GM12878 (cell line): ENCODE measurements around the gene PSMB8.

Experiments used
- BACH1 ChIP-seq: fragments of 450-650 bp; IDR thresholded peaks from 2 replicates; pipeline ENCODE4 v1.6.1; 2017; ENCODE audit warnings: mild to moderate bottlenecking, borderline replicate concordance
- BHLHE40 ChIP-seq, 2 experiments: fragments of 450-650 bp in 1 of 2; IDR thresholded peaks; 2 replicates each; pipeline ENCODE4 v1.6.1; 2011 to 2017; ENCODE audit warnings: low read depth in 2 of 2, borderline replicate concordance in 1 of 2, improper control_type of control experiment in 1 of 2, low read length in 1 of 2, mild to moderate bottlenecking in 1 of 2
- CHD4 ChIP-seq: fragments of 200-600 bp; sonication (generic); IDR thresholded peaks from 2 replicates; pipeline ENCODE4 v1.6.1; 2016; ENCODE audit warnings: mild to moderate bottlenecking
- EP300 ChIP-seq, 2 experiments: fragments of 150-350 bp in 1 of 2; IDR thresholded peaks; 2 replicates each; pipeline ENCODE4 v1.6.1; 2011 to 2012; ENCODE audit warnings: low read depth in 2 of 2, low read length in 2 of 2, borderline replicate concordance in 1 of 2, improper control_type of control experiment in 1 of 2, inconsistent platforms in 1 of 2; ENCODE audit not compliant: control insufficient read depth in 1 of 2
- FOXM1 ChIP-seq: IDR thresholded peaks from 2 replicates; pipeline ENCODE4 v1.6.1; 2012; ENCODE audit warnings: low read depth, mild to moderate bottlenecking, inconsistent platforms, low read length, moderate library complexity
- NRF1 ChIP-seq: conservative IDR thresholded peaks from 2 replicates; pipeline ENCODE4 v1.6.1; 2011; ENCODE audit warnings: mild to moderate bottlenecking, low read depth, low read length, improper control_type of control experiment
- RFX5 ChIP-seq: IDR thresholded peaks from 2 replicates; pipeline ENCODE4 v1.6.1; 2011; ENCODE audit warnings: low read depth, low read length, improper control_type of control experiment
- SREBF1 ChIP-seq: IDR thresholded peaks from 2 replicates; pipeline ENCODE4 v1.6.1; 2012; ENCODE audit warnings: mild to moderate bottlenecking, low read length
- STAT1 ChIP-seq: fragments of 450-650 bp; conservative IDR thresholded peaks from 2 replicates; pipeline ENCODE4 v1.6.1; 2014; ENCODE audit warnings: antibody characterized with exemption, mild to moderate bottlenecking
- ZNF24 ChIP-seq: fragments of 450-650 bp; IDR thresholded peaks from 2 replicates; pipeline ENCODE4 v1.6.1; 2017; ENCODE audit warnings: antibody characterized with exemption, mild to moderate bottlenecking
- ZNF384 ChIP-seq: IDR thresholded peaks from 2 replicates; pipeline ENCODE4 v1.6.1; 2012; ENCODE audit warnings: low read depth, mild to moderate bottlenecking, low read length, improper control_type of control experiment, borderline replicate concordance
- TF ChIP-seq, protein P1 (sequence below): IDR thresholded peaks from 2 replicates; pipeline ENCODE4 v1.6.1; 2012; ENCODE audit warnings: mild to moderate bottlenecking, low read depth, low read length
- TF ChIP-seq, protein P2 (sequence below), 3 experiments: IDR thresholded peaks in 2 of 3; conservative IDR thresholded peaks in 1 of 3; 2 replicates each; pipeline ENCODE4 v1.5.1; 2011; ENCODE audit warnings: low read depth in 3 of 3, low read length in 3 of 3, mild to moderate bottlenecking in 3 of 3, control low read depth in 2 of 3, moderate library complexity in 2 of 3, inconsistent platforms in 1 of 3, mixed read lengths in 1 of 3; ENCODE audit not compliant: control insufficient read depth in 2 of 3, insufficient read depth in 1 of 3; ENCODE audit errors: extremely low read depth in 1 of 3

DNA sequence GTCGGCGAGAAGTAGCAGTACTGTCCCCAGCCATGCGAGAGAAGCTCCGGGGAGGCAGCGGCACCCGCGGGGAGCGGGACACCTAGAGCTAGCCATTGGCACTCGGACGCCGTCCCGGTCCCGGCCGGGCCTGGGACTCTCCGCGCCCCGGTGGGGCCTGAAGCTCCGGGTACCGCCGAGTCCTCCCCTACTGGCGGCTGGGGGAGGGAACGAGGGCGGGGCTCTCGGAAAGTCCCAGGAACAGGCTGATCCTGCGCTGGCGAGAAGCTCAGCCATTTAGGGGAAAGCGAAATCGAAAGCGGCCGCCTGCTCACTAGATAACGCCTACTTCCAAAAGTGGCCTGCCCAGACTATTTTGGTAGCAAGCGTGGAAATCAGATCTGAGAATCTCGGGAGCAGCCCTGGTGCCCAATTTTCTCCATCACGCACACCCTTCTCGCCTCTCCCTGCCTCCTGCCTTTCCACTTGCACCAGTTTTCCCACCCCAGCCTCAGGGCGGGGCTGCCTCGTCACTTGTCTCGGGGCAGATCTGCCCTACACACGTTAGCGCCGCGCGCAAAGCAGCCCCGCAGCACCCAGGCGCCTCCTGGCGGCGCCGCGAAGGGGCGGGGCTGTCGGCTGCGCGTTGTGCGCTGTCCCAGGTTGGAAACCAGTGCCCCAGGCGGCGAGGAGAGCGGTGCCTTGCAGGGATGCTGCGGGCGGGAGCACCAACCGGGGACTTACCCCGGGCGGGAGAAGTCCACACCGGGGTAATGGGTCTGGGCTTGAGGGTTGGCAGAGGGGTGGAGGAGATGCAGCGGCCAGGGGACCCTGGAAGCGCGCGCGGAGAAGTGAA lies 9.9 kb upstream of the PSMB8 start, which contains the start of the genes PSMB9 and TAP1:
- TF ChIP-seq BACH1 (peak; percentile 32), FOXM1 (peak; percentile 56; the same call in 1 of the 2 replicates), BHLHE40 (IDR thresholded peaks at IDR 0.05; ENCODE audit: borderline replicate concordance in 1 of 2, low read depth in 2 of 2, low read length in 1 of 2) (peak; percentile 77 to 82), EP300 (IDR thresholded peaks at IDR 0.05; ENCODE audit: borderline replicate concordance in 1 of 2, control insufficient read depth in 1 of 2, low read depth in 2 of 2, low read length in 2 of 2) (no peak), RFX5 (peak; percentile 100), ZNF24 (0 out of 2 replicates have a peak, but pooled peaks have one; percentile 21), CHD4 (no peak), SREBF1 (no peak), ZNF384 (no peak), NRF1 (0 out of 2 replicates have a peak, but pooled peaks have one; percentile 12), STAT1 (peak; percentile 76; the same call in 1 of the 2 replicates)
- TF ChIP-seq, protein P1, sequence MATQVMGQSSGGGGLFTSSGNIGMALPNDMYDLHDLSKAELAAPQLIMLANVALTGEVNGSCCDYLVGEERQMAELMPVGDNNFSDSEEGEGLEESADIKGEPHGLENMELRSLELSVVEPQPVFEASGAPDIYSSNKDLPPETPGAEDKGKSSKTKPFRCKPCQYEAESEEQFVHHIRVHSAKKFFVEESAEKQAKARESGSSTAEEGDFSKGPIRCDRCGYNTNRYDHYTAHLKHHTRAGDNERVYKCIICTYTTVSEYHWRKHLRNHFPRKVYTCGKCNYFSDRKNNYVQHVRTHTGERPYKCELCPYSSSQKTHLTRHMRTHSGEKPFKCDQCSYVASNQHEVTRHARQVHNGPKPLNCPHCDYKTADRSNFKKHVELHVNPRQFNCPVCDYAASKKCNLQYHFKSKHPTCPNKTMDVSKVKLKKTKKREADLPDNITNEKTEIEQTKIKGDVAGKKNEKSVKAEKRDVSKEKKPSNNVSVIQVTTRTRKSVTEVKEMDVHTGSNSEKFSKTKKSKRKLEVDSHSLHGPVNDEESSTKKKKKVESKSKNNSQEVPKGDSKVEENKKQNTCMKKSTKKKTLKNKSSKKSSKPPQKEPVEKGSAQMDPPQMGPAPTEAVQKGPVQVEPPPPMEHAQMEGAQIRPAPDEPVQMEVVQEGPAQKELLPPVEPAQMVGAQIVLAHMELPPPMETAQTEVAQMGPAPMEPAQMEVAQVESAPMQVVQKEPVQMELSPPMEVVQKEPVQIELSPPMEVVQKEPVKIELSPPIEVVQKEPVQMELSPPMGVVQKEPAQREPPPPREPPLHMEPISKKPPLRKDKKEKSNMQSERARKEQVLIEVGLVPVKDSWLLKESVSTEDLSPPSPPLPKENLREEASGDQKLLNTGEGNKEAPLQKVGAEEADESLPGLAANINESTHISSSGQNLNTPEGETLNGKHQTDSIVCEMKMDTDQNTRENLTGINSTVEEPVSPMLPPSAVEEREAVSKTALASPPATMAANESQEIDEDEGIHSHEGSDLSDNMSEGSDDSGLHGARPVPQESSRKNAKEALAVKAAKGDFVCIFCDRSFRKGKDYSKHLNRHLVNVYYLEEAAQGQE, result peak; percentile 76
- TF ChIP-seq, protein P2, sequence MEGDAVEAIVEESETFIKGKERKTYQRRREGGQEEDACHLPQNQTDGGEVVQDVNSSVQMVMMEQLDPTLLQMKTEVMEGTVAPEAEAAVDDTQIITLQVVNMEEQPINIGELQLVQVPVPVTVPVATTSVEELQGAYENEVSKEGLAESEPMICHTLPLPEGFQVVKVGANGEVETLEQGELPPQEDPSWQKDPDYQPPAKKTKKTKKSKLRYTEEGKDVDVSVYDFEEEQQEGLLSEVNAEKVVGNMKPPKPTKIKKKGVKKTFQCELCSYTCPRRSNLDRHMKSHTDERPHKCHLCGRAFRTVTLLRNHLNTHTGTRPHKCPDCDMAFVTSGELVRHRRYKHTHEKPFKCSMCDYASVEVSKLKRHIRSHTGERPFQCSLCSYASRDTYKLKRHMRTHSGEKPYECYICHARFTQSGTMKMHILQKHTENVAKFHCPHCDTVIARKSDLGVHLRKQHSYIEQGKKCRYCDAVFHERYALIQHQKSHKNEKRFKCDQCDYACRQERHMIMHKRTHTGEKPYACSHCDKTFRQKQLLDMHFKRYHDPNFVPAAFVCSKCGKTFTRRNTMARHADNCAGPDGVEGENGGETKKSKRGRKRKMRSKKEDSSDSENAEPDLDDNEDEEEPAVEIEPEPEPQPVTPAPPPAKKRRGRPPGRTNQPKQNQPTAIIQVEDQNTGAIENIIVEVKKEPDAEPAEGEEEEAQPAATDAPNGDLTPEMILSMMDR (IDR thresholded peaks at IDR 0.05 in 2 of 3, conservative IDR thresholded peaks at IDR 0.05 in 1 of 3; ENCODE audit: control insufficient read depth in 2 of 3, extremely low read depth in 1 of 3, insufficient read depth in 1 of 3, low read depth in 3 of 3, low read length in 3 of 3), result peak; percentile 79 to 84 (median 83)
